Spinal cord (tissue), 10 donors: ENCODE measurements around the gene AP2A2. TPM values are rescaled to one million over a fixed set of nuclear protein-coding genes. Genes with fewer than 3 reads are reported as not detected.
"Not testable (repeated sequence)": the region's sequence is repeated elsewhere in the genome, so short reads cannot be mapped to it uniquely, and the experiment has no call there.

ENCODE experiments used
- DNase-seq, 6 donors: peaks; one replicate each; pipeline versions ENCODE4 v3.0.0 to v3.0.0-alpha.2; 2013 to 2015; ENCODE audit warnings: low spot score in 6 of 6, low read depth in 4 of 6
- H3K27ac ChIP-seq: one replicate; pipeline ENCODE4 v1.5.1; 2013; ENCODE audit warnings: low read depth, low read length, control low read depth
- H3K27me3 ChIP-seq: one replicate; pipeline ENCODE4 v1.6.1; 2013; ENCODE audit warnings: low read length; ENCODE audit not compliant: control insufficient read depth, insufficient read depth
- H3K36me3 ChIP-seq: one replicate; pipeline ENCODE4 v1.6.1; 2013; ENCODE audit warnings: low read length; ENCODE audit not compliant: control insufficient read depth, insufficient read depth
- H3K4me1 ChIP-seq: one replicate; pipeline ENCODE4 v1.6.1; 2013; ENCODE audit warnings: low read length; ENCODE audit not compliant: control insufficient read depth, insufficient read depth
- H3K4me3 ChIP-seq: one replicate; pipeline ENCODE4 v1.5.1; 2013; ENCODE audit warnings: low read depth, low read length, control low read depth
- H3K9me3 ChIP-seq: one replicate; pipeline ENCODE4 v1.6.1; 2013; ENCODE audit warnings: low read length; ENCODE audit not compliant: control insufficient read depth, insufficient read depth
- WGBS: methylation state at CpG from one replicate; pipeline ENCODE4 v1.1.5; 2013; ENCODE audit warnings: missing lambda C conversion rate; ENCODE audit not compliant: insufficient coverage; 5-methylcytosine and 5-hydroxymethylcytosine counted together
- polyA plus RNA-seq, 2 donors: library from polyadenylated mRNA; unstranded; fragments of 120-200 nt; gene quantifications; one replicate each; pipeline ENCODE4 v1.2.1, GENCODE V29; 2013; ENCODE audit not compliant: insufficient read length in 2 of 2
- total RNA-seq, 2 donors: library from RNA; depleted of rRNA in 1 of 2; stranded (reverse); fragments of 120-200 nt in 1 of 2; fragments of >200 nt in 1 of 2; gene quantifications; one replicate each; pipeline versions ENCODE4 v1.2.3 to v1.2.4, GENCODE V29; 2013 to 2014
- donor health status: healthy.

Gene AP2A2
- total and polyA plus RNA-seq, 4 donors = 46.4 to 132 (median 82.1) TPM

DNA sequence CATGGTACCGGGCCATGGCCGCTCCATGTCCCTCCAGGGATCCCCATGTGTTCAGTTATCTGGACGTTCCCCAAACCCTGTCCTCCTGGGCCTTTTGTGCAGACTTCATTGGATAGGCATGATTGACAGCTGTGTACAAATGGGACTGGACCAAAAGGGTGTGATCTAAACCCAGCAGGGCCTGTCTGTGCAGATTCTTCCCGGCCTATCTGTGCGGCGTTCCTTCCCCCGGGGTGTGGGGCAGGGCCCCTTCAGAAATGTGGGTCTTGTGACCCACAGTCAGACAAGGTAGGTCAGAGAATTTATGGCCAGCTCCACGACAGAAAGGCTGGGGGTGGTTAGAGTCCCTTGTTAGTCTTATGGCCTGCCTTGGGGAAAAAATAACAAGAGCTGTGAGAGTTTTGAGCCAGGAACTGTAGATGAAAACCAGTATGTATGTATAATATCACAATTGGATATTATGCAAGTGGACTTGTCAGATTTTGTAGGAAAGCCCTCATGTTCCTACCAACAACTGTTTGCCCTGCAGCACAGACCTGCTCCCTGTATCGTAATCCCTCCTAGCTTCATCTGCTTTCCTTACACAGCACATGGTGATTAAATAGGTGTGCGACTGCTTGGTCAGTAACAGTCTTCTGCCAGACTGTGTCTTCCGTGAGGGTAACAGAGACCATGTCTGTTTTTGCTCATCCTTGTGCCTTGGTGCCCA, 31.7 kb downstream of the AP2A2 start:
- H3K9me3 ChIP-seq = no peaks in the 10 kb centered on the region
- H3K4me3 ChIP-seq = no peak overlapping the region
- peaks cover 29% of the 10 kb centered on the region for H3K4me1 ChIP-seq
- no peak for DNase-seq
- H3K27ac ChIP-seq = no peak overlapping the region
- 54% methylated on average over 8 of the region's 11 CpGs for WGBS
- peaks cover 33% of the 10 kb centered on the region for H3K36me3 ChIP-seq
- H3K27me3 ChIP-seq = no peaks in the 10 kb centered on the region

- 93% methylated on average over 3 of the region's 7 CpGs for WGBS
- H3K36me3 ChIP-seq = peaks cover 34% of the 10 kb centered on the region
Observed at GRCh38 chr11:958101-958500, 32.4 kb downstream of the AP2A2 start.

GRCh38 chr11:959027-959426, 33.4 kb downstream of the AP2A2 start:
- Histone ChIP-seq H3K9me3 (no peaks in the 10 kb centered on the region), H3K27ac (no peak overlapping the region), H3K27me3 (no peaks in the 10 kb centered on the region), H3K4me1 (peaks cover 12% of the 10 kb centered on the region), H3K36me3 (peaks cover 39% of the 10 kb centered on the region), H3K4me3 (no peak overlapping the region)
- no peak for DNase-seq
- 80% methylated on average over 4 of the region's 14 CpGs for WGBS

More at GRCh38 chr11:958101-958500, 32.4 kb downstream of the AP2A2 start:
- Histone ChIP-seq H3K9me3 (no peaks in the 10 kb centered on the region), H3K4me1 (peaks cover 21% of the 10 kb centered on the region), H3K27ac (no peak overlapping the region), H3K4me3 (no peak overlapping the region), H3K27me3 (no peaks in the 10 kb centered on the region)
- no peak for DNase-seq

GRCh38 chr11:959608-960007, 33.9 kb downstream of the AP2A2 start:
- Histone ChIP-seq H3K27me3 (no peaks in the 10 kb centered on the region), H3K4me1 (peaks cover 11% of the 10 kb centered on the region), H3K27ac (no peak overlapping the region), H3K4me3 (no peak overlapping the region), H3K9me3 (no peaks in the 10 kb centered on the region), H3K36me3 (peaks cover 43% of the 10 kb centered on the region)
- WGBS = 88% methylated on average over 10 of the region's 10 CpGs
- DNase-seq = no peak

DNA sequence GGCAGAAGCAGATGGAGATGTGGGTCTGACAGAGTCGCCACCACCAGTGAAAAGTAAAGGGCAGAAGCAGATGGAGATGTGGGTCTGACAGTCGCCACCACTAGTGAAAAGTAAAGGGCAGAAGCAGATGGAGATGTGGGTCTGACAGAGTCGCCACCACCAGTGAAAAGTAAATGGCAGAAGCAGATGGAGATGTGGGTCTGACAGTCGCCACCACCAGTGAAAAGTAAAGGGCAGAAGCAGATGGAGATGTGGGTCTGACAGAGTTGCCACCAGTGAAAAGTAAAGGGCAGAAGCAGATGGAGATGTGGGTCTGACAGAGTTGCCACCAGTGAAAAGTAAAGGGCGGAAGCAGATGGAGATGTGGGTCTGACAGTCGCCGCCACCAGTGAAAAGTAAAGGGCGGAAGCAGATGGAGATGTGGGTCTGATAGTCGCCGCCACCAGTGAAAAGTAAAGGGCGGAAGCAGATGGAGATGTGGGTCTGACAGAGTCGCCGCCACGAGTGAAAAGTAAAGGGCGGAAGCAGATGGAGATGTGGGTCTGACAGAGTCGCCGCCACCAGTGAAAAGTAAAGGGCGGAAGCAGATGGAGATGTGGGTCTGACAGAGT, 35.7 kb downstream of the AP2A2 start:
- peaks cover 43% of the 10 kb centered on the region for H3K36me3 ChIP-seq
- not testable (repeated sequence) for H3K4me3 ChIP-seq, DNase-seq, H3K9me3 ChIP-seq, H3K27me3 ChIP-seq, H3K27ac ChIP-seq, H3K4me1 ChIP-seq
- WGBS = 97% methylated on average over 17 of the region's 18 CpGs

DNA sequence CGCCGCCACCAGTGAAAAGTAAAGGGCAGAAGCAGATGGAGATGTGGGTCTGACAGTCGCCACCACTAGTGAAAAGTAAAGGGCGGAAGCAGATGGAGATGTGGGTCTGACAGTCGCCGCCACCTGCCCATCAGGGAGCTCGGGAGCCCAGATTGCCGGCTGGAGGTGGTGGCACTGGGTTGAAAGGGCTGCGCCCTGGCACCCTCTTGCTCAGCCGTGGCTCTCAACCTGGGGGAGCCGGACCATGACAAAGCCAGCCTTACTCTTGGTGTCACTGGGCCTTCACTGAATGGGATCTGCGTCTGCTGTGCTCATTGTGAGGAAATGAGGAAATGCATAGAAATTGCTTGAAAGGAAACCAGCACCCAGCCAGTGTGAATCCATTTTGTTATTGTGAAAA, 36.3 kb downstream of the AP2A2 start:
- no peak for DNase-seq
- Histone ChIP-seq H3K27me3 (no peaks in the 10 kb centered on the region), H3K4me3 (no peak overlapping the region), H3K27ac (no peak overlapping the region), H3K36me3 (peaks cover 43% of the 10 kb centered on the region), H3K4me1 (peaks cover 7% of the 10 kb centered on the region), H3K9me3 (no peaks in the 10 kb centered on the region)
- WGBS = 88% methylated on average over 12 of the region's 12 CpGs

DNA sequence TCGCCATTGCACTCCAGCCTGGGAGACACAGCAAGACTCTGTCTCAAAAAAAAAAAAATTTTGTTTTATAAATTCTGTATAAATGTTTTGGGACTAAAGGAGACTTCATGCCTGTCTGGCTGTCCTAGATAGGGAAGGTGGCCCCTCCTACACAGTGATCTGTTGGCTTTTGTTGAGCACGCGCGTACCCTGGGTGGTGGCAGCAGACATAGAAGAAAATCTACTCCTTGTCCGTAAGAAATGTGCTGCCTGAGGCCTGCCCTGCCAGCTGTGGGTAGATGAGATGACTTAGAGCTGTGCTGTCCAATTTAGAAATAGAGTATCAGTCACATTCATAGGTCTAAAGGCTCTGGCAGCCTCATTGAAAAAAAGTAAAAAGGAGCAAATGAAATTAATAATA, 37.0 kb downstream of the AP2A2 start:
- no peak for DNase-seq
- Histone ChIP-seq H3K9me3 (no peaks in the 10 kb centered on the region), H3K27me3 (no peaks in the 10 kb centered on the region), H3K4me3 (no peak overlapping the region), H3K36me3 (peaks cover 43% of the 10 kb centered on the region), H3K27ac (no peak overlapping the region), H3K4me1 (peaks cover 7% of the 10 kb centered on the region)
- 86% methylated on average over 1 of the region's 5 CpGs for WGBS

DNA sequence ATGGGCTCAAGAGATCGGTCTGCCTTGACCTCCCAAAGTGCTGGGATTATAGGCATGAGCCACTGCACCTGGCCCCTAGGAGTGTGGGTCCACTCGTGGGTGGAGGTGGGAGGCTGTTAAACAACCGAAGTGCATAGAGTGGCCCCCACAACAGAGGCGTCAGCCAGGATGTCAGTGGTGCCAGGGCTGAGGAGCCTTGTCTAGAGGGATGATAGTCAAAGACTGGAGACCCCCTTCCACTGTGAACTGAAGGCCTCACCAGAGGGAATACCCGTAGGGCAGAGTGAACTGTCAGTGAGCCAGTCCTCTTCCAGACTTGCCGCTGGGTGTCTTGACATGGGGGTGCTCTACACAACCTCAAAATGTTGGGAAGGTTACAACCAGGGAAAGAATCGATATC, 38.2 kb downstream of the AP2A2 start:
- DNase-seq = no peak
- Histone ChIP-seq H3K9me3 (no peaks in the 10 kb centered on the region), H3K4me1 (peaks cover 11% of the 10 kb centered on the region), H3K36me3 (peaks cover 55% of the 10 kb centered on the region), H3K4me3 (no peak overlapping the region), H3K27me3 (no peaks in the 10 kb centered on the region), H3K27ac (no peak overlapping the region)
- 98% methylated on average over 6 of the region's 7 CpGs for WGBS

DNA sequence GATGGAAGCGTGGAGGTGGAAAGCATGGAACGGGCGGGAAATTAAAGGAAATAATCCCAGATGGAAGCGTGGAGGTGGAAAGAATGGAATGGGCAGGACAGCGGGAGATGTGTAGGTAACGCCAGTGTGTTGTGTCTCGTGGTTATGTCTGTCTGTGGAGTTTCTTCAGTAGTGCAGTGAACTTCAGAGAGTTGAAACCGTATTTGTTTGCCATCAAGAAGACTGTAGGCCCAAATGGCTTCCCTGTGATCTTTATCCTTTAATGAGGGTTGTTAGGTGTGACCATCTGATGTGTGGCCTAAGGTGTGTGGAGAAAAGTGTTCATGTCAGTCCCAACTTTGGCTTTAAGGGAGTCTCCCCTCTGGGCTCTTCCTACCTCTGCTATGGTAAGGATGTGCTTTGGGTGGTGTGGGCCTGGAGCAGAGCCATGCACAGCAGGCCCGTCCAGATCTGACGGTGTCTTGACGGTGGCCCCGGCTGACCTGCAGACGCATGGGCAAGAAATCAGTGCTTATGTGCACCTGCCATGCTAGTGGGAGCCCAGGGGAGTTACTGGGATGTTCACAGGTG, 39.6 kb downstream of the AP2A2 start:
- no peak for DNase-seq
- Histone ChIP-seq H3K36me3 (peaks cover 51% of the 10 kb centered on the region), H3K9me3 (no peaks in the 10 kb centered on the region), H3K27ac (no peak overlapping the region), H3K4me1 (peaks cover 15% of the 10 kb centered on the region), H3K27me3 (no peaks in the 10 kb centered on the region), H3K4me3 (no peak overlapping the region)
- 94% methylated on average over 13 of the region's 13 CpGs for WGBS
